Activated T-cell treated with anti-CD3 and anti-CD28 coated beads, Interleukin-2, amount 50 U/mL, for 72 hours (primary cell): ENCODE results near the gene USP15. TPM values are rescaled to one million over a fixed set of nuclear protein-coding genes. Genes with fewer than 3 reads are reported as not detected.

Source experiments
- ATAC-seq, 2 donors: fragments of 150-1000 bp; cut with Tn5 transposase; replicated peaks in 1 of 2; 2 replicates each; pipeline ENCODE4 v1.10.0; 2021; ENCODE audit warnings: moderate library complexity in 2 of 2, mild to moderate bottlenecking in 1 of 2
- DNase-seq, 2 donors: peaks; one replicate each; pipeline ENCODE4 v3.0.0; 2021 to 2022; ENCODE audit warnings: mixed read lengths in 1 of 2
- H3K27ac Mint-ChIP-seq: one replicate; pipeline ENCODE4 v1.8.0; 2022; ENCODE audit warnings: mild to moderate bottlenecking, moderate library complexity, mixed read lengths
- H3K27me3 Mint-ChIP-seq: one replicate; pipeline ENCODE4 v1.8.0; 2022; ENCODE audit warnings: low read depth, mixed read lengths
- H3K36me3 Mint-ChIP-seq, 2 donors: one replicate each; pipeline ENCODE4 v1.8.0; 2022; ENCODE audit warnings: mixed read lengths in 2 of 2, mild to moderate bottlenecking in 1 of 2; ENCODE audit not compliant: insufficient read depth in 2 of 2
- H3K4me1 Mint-ChIP-seq: one replicate; pipeline ENCODE4 v1.8.0; 2022; ENCODE audit warnings: low read depth, mixed read lengths
- H3K4me3 Mint-ChIP-seq, 2 donors: one replicate each; pipeline ENCODE4 v1.8.0; 2022; ENCODE audit warnings: mild to moderate bottlenecking in 2 of 2, mixed read lengths in 2 of 2, moderate library complexity in 2 of 2
- H3K9me3 Mint-ChIP-seq, 2 donors: one replicate each; pipeline ENCODE4 v1.8.0; 2022; ENCODE audit warnings: mixed read lengths in 2 of 2
- total RNA-seq, 2 donors: library from RNA; stranded (reverse); gene quantifications; one replicate each; pipeline ENCODE4 v1.2.3, GENCODE V29; 2022

USP15 gene
- total RNA-seq, 2 donors from 2014 or later = 94.0 to 97.7 TPM

DNA sequence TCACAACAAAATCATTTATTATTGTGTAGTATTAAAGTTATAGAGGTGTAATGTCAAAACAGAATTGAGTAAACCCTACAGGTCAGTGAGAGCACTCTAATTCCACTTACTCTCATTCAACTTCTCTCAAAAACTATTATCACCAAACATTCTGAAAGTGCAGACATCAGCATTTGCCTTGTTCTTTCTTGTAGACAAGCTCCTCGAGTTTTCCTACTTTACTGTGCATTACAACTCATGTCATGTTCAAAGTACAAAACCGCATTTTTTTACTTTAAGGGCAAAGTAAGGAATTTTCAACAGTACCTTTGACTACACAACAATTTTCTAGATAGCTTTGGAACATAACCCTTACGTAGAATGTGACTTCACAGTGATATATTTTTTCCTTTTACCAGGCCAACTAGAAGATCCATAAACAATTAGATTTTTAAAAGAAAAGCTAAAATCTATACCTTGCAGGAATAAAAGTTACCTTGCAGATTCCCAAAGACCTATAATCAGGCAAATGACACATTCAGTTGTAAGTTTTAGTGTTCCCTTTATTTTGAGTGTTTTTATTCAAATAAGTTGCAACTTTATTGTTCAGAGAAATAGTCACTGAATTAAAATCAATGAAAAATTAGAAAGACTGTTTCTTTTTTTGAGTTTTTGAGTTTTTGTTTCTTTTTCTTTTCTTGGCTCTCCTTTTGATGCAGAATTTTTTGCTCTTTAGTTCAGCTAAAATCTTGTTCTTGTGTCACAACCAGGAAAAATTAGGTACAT is 12.7 kb upstream of the USP15 start:
- H3K36me3 Mint-ChIP-seq = no peaks in the 10 kb centered on the region
- H3K4me1 Mint-ChIP-seq = peaks cover 29% of the 10 kb centered on the region
- no peak overlapping the region for H3K4me3 Mint-ChIP-seq
- DNase-seq (no peak), ATAC-seq (no peak)
- H3K27me3 Mint-ChIP-seq = no peaks in the 10 kb centered on the region
- no peak overlapping the region for H3K27ac Mint-ChIP-seq
- H3K9me3 Mint-ChIP-seq = no peaks in the 10 kb centered on the region

DNA sequence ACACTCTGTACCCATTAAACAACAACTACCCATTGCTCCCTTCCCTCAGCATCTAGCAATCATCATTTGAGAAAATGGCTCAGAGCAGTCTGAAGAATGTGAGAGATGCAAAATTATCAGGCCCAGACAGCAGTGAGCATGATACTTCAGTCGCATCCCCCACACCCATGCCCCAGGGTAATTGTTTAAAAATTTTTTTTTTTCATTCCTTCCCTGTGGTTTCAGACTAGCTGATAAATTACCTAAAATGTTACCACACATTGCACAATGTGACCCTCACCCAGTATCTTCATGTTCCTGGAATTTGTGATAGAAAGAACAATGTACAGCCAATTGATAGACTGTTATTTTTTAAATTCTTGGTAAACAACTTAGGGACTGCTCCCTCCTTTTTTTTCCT is 11.3 kb upstream of the USP15 start:
- peaks cover 0 to 2% of the 10 kb centered on the region in 2 donors for H3K36me3 Mint-ChIP-seq
- no peak for ATAC-seq
- H3K4me1 Mint-ChIP-seq = peaks cover 29% of the 10 kb centered on the region

DNA sequence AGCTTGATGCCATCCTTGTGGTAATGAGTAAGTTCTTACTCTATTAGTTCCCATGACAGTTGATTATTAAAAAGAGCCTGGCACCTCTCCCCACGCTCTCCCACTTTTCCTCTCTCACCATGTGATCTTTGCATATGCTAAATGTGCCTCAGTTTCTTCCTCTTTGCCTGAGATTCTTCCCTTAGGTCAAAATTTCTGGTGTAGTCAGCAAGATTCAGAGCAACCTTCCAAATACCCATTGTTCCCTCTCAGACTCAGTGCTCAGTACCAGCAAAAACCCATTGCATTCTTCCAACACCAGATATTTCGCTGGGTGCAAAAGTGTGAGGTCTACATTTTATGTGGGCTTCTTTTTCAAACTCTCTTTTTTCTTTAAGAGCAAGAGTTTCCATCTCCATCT is 10.8 kb upstream of the USP15 start:
- H3K9me3 Mint-ChIP-seq = no peaks in the 10 kb centered on the region
- H3K36me3 Mint-ChIP-seq = peaks cover 0 to 2% of the 10 kb centered on the region in 2 donors
- H3K27me3 Mint-ChIP-seq = no peaks in the 10 kb centered on the region

More for the DNA sequence above, 11.3 kb upstream of the USP15 start:
- DNase-seq = no peak
- no peak overlapping the region for H3K27ac Mint-ChIP-seq
- no peaks in the 10 kb centered on the region for H3K9me3 Mint-ChIP-seq
- H3K27me3 Mint-ChIP-seq = no peaks in the 10 kb centered on the region
- H3K4me3 Mint-ChIP-seq = no peak overlapping the region

DNA sequence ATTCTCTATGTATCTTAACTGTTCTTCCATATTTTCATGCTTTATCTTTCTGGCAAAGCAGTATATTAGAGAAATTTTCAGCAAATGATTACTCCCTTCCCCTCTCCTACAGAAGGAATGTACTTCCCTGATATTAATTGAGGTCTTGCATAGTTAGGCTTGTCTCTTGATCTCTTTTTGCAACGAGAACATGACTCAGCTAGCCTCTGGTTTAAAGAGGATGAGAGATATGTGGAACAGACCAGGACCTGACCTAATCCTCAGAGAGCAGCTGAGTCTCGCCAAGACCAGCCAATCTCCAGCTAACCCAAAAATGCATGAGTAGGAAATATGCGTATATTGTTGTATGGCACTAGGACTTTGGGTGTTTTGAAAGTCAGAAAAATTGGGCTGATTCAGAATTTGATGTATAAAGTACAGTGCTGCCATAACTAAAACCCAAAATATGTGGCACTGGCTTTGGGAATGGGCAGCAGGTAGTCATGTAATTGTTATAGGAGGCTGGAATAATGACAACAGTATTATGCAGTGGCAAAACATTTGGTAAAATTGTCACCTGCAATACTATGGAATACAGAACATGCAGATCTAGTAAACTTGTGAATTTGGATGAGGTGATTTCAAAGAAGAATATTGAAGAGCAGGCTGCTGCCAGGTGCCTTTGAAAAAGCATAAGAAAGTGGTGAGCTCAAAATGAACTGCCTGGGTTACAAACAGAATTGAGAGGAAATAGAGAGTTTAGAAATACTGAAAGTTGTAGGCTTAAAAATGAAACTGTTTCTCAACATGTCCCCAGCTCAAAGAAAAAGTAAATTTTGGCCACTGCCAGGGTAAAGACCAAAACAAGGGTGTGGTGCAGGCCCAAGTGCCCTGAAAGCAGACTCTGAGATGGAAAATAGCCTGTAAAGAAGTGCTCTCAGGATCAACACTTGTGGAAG is 9.3 kb upstream of the USP15 start:
- Mint-ChIP-seq H3K36me3 (peaks cover 0 to 2% of the 10 kb centered on the region in 2 donors), H3K9me3 (no peaks in the 10 kb centered on the region), H3K27me3 (no peaks in the 10 kb centered on the region), H3K4me1 (peaks cover 29% of the 10 kb centered on the region), H3K4me3 (peak overlapping the region; percentile 51 to 70), H3K27ac (peak overlapping the region; percentile 43)
- DNase-seq (peak; percentile 8 to 21), ATAC-seq (peak; percentile 79 to 80)

More for the DNA sequence above, 10.8 kb upstream of the USP15 start:
- no peak for ATAC-seq
- no peak for DNase-seq
- peaks cover 29% of the 10 kb centered on the region for H3K4me1 Mint-ChIP-seq
- no peak overlapping the region for H3K27ac Mint-ChIP-seq
- no peak overlapping the region for H3K4me3 Mint-ChIP-seq

DNA sequence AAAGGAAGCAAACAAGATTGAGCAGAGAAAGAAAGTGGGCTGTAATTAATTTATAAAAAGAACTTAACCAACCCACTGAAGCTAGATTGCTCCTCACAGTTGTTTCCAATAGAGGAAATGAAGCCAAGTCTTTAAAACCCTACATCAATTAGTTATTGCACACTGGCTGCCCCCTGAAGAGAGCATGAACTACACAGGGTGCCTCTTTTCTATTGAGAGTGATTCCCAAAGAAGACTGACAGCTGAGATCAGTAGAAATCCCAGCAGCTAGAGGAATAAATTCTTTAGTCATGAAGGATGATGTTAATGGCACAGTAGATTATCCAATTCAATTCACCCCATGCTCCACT is 8.6 kb upstream of the USP15 start:
- ATAC-seq = no peak
- peaks cover 0 to 2% of the 10 kb centered on the region in 2 donors for H3K36me3 Mint-ChIP-seq
- H3K4me3 Mint-ChIP-seq = peak overlapping the region; percentile 51 to 70
- peak overlapping the region; percentile 43 for H3K27ac Mint-ChIP-seq
- no peaks in the 10 kb centered on the region for H3K27me3 Mint-ChIP-seq
- H3K4me1 Mint-ChIP-seq = peaks cover 34% of the 10 kb centered on the region
- H3K9me3 Mint-ChIP-seq = no peaks in the 10 kb centered on the region
- no peak for DNase-seq

DNA sequence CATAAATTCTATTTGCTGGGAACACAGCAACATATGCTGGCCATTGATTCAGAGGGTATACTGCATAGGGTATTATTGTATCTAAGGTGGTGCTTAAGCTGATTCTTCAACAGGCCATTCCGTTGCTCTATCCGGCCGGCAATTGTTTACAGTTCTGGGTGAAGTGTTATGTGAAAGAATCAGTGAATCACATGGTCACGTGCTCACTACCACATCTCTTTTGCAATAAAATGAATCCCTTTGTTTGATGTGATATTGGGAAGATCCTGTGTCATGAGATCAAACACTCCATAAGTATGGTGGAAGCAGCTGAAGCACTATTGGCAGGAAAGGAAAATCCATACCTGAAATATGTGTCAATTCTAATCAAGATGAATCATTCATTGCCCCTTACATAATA is 7.6 kb upstream of the USP15 start:
- ATAC-seq = no peak
- DNase-seq = no peak
- H3K36me3 Mint-ChIP-seq = peaks cover 0 to 2% of the 10 kb centered on the region in 2 donors
- H3K4me1 Mint-ChIP-seq = peaks cover 40% of the 10 kb centered on the region
- H3K9me3 Mint-ChIP-seq = no peaks in the 10 kb centered on the region
- no peaks in the 10 kb centered on the region for H3K27me3 Mint-ChIP-seq
- no peak overlapping the region for H3K27ac Mint-ChIP-seq
- H3K4me3 Mint-ChIP-seq = no peak overlapping the region

DNA sequence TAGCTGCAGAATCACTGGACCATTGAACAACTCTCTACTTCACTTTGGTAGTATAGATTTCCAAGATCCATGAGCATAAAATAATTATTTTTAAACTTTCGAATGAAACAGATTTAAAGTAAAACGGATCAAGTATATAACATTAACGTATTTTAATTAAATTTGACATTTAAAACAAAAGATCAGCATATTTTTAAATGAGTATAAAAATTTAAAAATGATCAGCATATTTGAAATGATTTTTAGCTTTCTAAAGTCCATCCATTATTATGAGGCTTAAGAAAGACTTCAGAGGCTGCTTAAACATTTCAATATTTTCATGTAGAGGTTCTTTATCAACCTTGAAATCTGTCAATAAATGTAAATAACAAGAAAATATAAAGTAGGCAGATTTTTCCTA is 5.2 kb upstream of the USP15 start:
- DNase-seq (no peak), ATAC-seq (no peak)
- H3K36me3 Mint-ChIP-seq = peaks cover 2% of the 10 kb centered on the region in 2 donors
- peaks cover 50% of the 10 kb centered on the region for H3K4me1 Mint-ChIP-seq
- H3K27ac Mint-ChIP-seq = no peak overlapping the region
- H3K4me3 Mint-ChIP-seq = no peak overlapping the region
- H3K27me3 Mint-ChIP-seq = no peaks in the 10 kb centered on the region
- no peaks in the 10 kb centered on the region for H3K9me3 Mint-ChIP-seq

DNA sequence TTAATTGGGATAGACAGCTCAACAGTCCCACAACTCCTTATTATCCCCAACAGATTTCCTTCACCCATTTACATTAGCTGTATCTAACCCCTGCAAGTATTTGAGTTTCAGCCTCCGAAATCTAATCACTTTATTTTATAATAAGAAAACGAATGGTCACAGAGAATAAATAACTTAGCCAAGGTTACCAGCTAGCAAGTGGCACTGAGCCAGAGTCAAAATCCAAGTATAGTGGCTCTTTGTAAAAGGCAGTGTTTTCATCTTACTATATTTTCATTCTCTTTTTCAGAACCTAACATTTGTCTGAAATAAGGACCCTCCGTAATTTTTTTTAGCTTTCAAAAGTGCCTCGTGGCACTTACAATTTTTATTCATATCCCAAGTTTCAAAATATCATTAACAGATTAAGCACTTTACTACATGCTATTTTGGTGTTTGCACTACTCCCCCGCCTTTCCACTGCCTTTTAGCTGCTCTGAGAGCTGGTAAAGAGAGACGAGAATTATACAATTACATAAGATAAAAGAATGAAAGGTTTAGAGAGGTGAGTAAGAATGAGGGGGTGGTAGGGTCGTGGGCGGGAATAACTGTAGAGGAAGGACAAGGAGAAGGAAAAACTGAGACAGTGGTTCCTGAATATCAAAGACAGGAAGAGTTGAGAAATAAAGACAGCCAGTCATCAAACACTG is 3.7 kb upstream of the USP15 start:
- Mint-ChIP-seq H3K36me3 (peaks cover 4 to 7% of the 10 kb centered on the region in 2 donors), H3K27me3 (no peaks in the 10 kb centered on the region), H3K27ac (peak overlapping the region; percentile 78), H3K4me3 (peak overlapping the region; percentile 65 to 76), H3K9me3 (no peaks in the 10 kb centered on the region), H3K4me1 (peaks cover 41% of the 10 kb centered on the region)
- DNase-seq (peak; percentile 38 to 56), ATAC-seq (no peak)

DNA sequence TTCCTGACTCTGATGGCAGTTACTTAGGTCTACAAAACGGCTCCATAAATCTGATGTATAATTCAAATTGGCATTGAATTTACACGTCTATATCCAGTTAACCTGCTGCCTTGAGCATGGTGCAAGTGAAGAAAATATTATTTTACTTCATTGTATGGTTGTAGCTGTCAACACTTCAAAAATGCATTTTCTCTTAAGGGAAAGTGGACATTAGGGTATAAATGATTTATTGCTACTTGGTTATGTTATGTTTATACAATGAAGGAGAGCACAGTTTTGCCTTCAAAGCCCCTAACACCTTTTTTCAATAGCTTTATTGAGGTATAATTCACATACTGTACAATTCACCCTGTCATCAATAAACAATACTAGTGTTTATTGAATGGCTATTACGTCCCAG is 2.0 kb upstream of the USP15 start:
- Mint-ChIP-seq H3K4me1 (peaks cover 49% of the 10 kb centered on the region), H3K27ac (peak overlapping the region; percentile 92), H3K36me3 (peaks cover 4 to 5% of the 10 kb centered on the region in 2 donors), H3K9me3 (no peaks in the 10 kb centered on the region), H3K4me3 (peak overlapping the region; percentile 97 to 100), H3K27me3 (no peaks in the 10 kb centered on the region)
- no peak for DNase-seq
- ATAC-seq = no peak

DNA sequence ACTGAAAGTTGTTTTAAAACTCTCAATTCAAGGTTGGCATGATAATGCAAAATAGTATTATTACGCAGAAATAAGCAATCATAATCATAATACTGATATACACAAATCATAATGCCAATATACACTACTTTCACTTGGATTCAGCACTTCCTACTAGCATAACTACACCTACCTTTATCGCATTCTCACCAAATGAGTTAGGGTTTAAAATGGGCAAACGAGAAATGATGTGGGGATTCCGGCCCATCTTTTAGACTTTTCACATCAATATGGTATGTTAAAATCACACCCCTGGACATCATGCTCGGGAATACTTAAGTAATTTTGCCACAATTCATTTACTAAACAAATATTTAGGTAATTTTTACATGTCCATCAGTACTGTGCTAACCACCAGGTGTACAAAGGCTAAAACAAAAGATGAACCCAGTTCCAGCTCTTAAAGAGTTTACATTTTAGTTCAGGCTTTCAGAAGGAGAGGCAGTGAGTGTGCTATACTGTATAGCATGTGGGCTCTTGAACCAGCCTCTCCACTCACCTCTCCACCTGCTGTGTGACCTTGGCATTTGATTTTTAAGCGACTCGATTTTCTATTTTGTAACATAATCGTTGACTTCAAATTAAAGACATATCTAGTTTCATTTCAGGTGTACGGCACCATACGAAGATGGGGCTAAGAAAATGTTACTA is 1.1 kb upstream of the USP15 start:
- DNase-seq = peak; percentile 9 to 18
- H3K27me3 Mint-ChIP-seq = no peaks in the 10 kb centered on the region
- peaks cover 58% of the 10 kb centered on the region for H3K4me1 Mint-ChIP-seq
- H3K9me3 Mint-ChIP-seq = no peaks in the 10 kb centered on the region
- peak in 1 of 2 donors; percentile 7 for ATAC-seq
- peak overlapping the region; percentile 92 for H3K27ac Mint-ChIP-seq
- H3K36me3 Mint-ChIP-seq = peaks cover 4 to 5% of the 10 kb centered on the region in 2 donors
- H3K4me3 Mint-ChIP-seq = peak overlapping the region; percentile 97 to 100

DNA sequence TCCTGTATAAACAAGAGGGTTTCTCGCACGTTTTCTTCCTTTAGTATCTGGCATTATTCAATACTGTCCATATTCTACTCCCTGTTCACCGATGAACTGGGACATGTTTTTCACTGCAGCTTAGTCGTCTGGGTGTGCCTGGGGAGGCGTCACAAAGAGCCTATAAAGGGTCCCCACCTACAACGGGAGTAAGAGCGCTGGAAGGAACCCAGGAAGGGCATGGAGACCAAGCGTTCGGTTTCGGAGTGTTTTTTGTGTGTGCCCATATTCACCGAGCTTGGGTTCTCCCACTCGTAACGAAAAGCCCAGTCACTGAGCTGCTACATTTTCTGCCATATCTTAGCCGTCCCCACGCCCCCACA is 592 bp upstream of the USP15 start:
- no peaks in the 10 kb centered on the region for H3K9me3 Mint-ChIP-seq
- DNase-seq (no peak), ATAC-seq (peak; percentile 12 to 21)
- peaks cover 5 to 7% of the 10 kb centered on the region in 2 donors for H3K36me3 Mint-ChIP-seq
- H3K27ac Mint-ChIP-seq = peak overlapping the region; percentile 92
- no peaks in the 10 kb centered on the region for H3K27me3 Mint-ChIP-seq
- H3K4me1 Mint-ChIP-seq = peaks cover 63% of the 10 kb centered on the region
- peak overlapping the region; percentile 97 to 100 for H3K4me3 Mint-ChIP-seq
